ENCODE data around the gene AP2A2.

DNA sequence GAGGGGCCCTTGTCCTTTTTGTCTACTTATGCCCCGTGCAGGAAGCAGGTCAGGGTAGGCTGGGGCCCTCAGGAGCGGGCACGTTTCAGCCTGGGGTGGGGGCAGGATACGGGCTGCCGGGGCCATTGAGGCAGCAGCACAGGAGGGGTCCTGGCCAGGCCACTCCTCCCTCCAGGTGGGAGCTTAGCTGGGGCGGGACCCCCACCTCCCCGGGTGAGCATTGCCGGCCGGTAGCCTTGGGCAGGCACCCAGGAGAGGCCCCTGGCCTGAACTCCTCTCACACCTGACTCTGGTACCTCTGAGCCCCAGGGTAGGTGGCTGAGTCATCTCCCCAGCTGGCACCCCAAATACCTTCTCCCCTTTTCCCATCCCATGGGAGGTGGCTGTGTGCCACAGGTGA, 115.8 kb downstream of the AP2A2 start:
- TF ChIP-seq, protein P1, sequence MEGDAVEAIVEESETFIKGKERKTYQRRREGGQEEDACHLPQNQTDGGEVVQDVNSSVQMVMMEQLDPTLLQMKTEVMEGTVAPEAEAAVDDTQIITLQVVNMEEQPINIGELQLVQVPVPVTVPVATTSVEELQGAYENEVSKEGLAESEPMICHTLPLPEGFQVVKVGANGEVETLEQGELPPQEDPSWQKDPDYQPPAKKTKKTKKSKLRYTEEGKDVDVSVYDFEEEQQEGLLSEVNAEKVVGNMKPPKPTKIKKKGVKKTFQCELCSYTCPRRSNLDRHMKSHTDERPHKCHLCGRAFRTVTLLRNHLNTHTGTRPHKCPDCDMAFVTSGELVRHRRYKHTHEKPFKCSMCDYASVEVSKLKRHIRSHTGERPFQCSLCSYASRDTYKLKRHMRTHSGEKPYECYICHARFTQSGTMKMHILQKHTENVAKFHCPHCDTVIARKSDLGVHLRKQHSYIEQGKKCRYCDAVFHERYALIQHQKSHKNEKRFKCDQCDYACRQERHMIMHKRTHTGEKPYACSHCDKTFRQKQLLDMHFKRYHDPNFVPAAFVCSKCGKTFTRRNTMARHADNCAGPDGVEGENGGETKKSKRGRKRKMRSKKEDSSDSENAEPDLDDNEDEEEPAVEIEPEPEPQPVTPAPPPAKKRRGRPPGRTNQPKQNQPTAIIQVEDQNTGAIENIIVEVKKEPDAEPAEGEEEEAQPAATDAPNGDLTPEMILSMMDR (IDR thresholded peaks at IDR 0.05) = no peak
- TF ChIP-seq POLR2AphosphoS5 (IDR thresholded peaks at IDR 0.05; ENCODE audit: low read depth, low read length) (no peak), SIN3A (IDR thresholded peaks at IDR 0.05; ENCODE audit: borderline replicate concordance, insufficient read depth, low read depth, low read length) (no peak)
- TF ChIP-seq, protein P2, sequence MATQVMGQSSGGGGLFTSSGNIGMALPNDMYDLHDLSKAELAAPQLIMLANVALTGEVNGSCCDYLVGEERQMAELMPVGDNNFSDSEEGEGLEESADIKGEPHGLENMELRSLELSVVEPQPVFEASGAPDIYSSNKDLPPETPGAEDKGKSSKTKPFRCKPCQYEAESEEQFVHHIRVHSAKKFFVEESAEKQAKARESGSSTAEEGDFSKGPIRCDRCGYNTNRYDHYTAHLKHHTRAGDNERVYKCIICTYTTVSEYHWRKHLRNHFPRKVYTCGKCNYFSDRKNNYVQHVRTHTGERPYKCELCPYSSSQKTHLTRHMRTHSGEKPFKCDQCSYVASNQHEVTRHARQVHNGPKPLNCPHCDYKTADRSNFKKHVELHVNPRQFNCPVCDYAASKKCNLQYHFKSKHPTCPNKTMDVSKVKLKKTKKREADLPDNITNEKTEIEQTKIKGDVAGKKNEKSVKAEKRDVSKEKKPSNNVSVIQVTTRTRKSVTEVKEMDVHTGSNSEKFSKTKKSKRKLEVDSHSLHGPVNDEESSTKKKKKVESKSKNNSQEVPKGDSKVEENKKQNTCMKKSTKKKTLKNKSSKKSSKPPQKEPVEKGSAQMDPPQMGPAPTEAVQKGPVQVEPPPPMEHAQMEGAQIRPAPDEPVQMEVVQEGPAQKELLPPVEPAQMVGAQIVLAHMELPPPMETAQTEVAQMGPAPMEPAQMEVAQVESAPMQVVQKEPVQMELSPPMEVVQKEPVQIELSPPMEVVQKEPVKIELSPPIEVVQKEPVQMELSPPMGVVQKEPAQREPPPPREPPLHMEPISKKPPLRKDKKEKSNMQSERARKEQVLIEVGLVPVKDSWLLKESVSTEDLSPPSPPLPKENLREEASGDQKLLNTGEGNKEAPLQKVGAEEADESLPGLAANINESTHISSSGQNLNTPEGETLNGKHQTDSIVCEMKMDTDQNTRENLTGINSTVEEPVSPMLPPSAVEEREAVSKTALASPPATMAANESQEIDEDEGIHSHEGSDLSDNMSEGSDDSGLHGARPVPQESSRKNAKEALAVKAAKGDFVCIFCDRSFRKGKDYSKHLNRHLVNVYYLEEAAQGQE (IDR thresholded peaks at IDR 0.05; ENCODE audit: insufficient read depth in 1 of 2, low read depth in 2 of 2, low read length in 1 of 2) = no peak
